HG03108 (cell line): ENCODE data around the gene KMT2B.
"Not testable (repeated sequence)": the region's sequence is repeated elsewhere in the genome, so short reads cannot be mapped to it uniquely, and the experiment has no call there.

Experiments
- ATAC-seq: cut with Tn5 transposase; IDR thresholded peaks from one replicate; pipeline ENCODE4 v1.9.1; 2021; ENCODE audit warnings: moderate library complexity; ENCODE audit not compliant: unreplicated experiment

KMT2B gene

DNA sequence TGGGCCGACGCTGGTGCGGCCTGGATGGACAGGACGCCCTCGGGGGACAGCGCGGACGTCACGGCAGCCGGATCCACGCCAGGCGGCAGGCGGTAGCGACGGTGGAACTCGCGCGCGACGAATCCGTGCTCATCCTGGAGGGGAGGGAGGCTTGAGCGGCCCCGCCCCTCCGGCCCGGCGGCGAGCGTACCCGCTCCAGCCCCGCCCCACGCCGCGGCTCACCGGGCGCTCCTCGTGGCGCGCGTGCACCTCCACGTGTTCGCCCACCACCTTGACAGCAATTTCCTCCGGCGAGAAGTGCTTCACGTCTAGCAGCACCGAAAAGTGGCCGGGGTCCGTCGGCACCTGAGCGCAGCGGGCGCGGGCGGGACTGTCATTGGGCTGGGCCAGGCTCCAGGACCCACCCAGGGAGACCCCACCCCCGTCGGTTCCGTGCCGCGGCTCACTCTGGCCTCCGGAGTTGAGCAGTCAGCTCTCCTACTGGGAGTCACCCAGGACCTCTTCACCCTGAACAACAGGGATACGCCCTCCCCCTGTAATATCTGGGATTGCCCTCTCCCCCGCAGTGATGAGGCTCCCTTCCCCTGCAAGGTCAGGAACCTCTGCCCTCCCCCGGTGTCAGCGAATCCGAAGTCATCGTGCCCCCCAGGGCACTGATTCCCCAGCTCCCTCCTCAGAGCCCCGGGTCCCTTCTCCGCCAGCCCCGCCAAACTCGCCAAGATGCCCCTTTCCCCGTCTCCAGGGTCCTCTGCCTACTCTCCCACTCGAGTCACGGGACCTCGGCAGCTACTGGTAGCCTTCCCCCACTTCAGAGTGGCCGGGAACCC is 38.0 kb downstream of the KMT2B start:
- ATAC-seq = no peak

DNA sequence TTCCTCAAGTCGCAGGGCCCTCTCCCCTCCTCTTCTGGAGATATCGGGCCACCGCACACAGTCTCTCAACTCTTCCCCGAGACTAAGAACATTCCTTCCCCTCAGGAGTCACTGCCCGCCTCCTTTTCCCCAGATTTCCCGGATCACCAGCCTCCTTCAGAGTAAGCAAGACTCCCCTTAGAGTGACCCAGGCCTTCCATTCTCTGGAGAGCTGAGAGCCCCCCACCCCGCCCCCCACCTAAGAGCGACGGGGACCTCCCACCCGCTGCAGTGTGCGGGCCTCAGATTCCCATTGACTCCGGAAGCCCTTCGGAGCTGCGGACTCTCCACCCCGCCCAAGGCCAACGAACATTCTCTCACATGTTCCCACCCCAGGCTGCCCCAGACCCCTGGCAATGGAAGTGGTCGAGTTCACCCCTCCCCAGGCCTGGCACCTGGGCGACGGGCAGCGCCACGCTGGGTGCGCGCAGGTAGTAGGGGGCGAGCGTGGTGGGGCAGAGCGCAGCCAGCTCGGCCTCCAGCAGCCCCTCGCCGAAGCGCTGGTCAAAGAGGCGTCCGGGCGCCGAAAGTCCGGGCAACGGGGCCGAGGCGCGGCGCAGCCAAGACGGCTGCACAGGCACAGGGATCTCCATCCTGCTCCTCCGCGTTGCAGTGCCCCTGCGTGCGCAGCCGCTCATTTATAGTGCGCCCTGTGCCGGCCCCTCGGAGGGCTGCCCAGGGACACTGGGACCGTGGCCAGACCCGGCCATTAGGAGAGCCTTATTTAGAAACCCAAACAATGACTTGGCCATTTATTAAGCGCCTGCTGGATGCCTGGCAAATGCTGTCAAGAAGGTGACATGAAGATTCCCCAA is 38.8 kb downstream of the KMT2B start, which contains the start of gene HSPB6:
TSS of gene HSPB6 (minus strand) at position 653 of the 854 bp plus-strand sequence. CDS start at position 632, 21 bp downstream.
- no peak for ATAC-seq

- peak; percentile 7 for ATAC-seq
These were observed 39.5 kb downstream of the KMT2B start for GRCh38 chr19:35757231-35757748.

DNA sequence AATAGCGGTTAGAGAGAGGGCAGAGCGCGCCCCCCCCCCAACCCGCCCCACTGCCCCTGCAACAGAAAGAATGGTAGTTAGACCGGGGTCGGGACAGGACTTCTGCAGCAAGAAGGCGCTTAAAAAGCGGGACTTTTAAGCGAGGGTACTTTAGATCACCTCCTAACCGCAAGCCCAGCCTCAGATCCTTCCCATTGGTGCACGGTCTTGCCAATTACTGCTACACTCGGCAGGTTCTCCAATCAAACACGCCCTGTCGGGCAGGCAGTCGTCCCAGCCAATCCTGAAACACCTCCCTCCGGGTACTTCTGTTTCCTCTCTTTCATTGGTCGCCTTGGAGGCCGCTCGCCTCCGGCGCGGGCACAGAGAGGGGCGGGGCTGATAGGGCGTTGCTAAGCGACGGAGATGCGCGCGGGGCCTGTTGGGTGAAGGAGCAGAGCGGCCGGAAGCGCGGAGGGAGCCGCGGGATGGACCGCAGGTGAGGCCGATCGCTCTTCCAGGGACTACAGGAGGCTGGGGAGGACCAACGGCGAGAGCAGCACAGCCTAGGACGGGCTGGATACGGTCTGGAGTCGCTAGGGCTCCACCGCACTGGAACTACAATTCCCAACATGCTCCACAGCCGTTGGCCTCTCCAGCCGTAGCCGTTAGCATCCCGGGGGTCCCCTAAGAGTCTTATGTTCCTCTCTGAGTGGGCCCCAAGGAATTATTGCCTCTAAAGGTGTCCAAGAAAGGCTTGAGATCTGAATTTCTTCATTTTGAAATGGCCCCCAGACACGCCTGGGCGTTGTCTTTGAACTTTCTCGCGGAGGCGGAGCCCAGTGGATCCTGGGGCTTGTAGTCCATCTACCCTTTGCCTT is 40.2 kb downstream of the KMT2B start, which contains the start of gene PROSER3:
TSS of gene PROSER3 (plus strand) at position 428 of the 860 bp plus-strand sequence. CDS start at position 468, 40 bp downstream.
- peak; percentile 91 for ATAC-seq

- no peak for ATAC-seq
These were observed 41.9 kb downstream of the KMT2B start for GRCh38 chr19:35759697-35760096.

DNA sequence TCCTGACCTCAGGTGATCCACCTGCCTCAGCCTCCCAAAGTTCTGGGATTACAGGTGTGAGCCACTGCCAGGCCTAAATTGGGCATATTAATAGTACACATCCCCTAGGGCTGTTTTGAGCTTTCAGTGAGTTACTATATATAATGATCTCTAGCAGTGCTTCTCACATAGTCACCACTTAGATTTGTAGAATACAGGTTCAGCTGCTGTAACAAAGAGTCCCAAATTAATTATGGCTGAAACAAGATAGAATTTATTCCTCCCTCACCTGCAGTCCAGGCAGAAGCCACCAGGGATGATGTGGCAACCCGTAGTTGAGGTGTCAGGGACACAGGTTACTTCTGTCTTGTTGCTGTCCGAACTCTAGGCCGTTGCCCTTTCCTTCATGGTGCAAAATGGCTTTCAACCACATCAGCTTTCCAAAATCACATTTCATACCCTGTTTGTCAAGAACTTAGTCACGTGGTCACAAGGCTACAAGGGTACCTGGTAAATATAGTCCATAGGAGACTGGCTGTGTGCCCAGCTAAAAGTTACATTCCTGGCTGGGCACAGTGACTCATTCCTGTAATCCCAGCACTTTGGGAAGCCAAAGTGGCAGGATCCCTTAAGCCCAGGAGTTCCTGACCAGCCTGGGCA is 43.0 kb downstream of the KMT2B start:
- no peak for ATAC-seq

GRCh38 chr19:35764432-35765315 is 46.9 kb downstream of the KMT2B start:
- ATAC-seq = no peak

GRCh38 chr19:35766571-35767104 is 48.8 kb downstream of the KMT2B start:
- no peak for ATAC-seq

- no peak for ATAC-seq
These were observed 49.7 kb downstream of the KMT2B start for GRCh38 chr19:35767288-35768081.

- ATAC-seq = no peak
These were observed 50.2 kb downstream of the KMT2B start for GRCh38 chr19:35768082-35768421.

DNA sequence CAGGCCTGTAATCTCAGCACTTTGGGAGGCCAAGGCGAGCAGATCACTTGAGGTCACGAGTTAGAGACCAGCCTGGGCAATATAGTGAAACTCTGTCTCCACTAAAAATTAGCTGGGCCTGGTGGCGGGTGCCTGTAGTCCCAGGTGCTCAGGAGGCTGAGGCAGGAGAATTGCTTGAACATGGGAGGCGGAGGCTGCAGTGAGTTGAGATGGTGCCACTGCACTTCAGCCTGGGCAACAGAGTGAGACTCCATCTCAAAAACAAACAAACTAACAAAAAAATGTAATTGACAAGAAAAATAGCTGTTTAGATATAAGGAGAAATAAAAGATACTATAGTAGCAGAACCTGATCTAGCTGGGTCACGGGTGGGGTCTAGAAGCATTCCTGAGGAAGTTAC is 54.6 kb downstream of the KMT2B start:
- not testable (repeated sequence) for ATAC-seq

DNA sequence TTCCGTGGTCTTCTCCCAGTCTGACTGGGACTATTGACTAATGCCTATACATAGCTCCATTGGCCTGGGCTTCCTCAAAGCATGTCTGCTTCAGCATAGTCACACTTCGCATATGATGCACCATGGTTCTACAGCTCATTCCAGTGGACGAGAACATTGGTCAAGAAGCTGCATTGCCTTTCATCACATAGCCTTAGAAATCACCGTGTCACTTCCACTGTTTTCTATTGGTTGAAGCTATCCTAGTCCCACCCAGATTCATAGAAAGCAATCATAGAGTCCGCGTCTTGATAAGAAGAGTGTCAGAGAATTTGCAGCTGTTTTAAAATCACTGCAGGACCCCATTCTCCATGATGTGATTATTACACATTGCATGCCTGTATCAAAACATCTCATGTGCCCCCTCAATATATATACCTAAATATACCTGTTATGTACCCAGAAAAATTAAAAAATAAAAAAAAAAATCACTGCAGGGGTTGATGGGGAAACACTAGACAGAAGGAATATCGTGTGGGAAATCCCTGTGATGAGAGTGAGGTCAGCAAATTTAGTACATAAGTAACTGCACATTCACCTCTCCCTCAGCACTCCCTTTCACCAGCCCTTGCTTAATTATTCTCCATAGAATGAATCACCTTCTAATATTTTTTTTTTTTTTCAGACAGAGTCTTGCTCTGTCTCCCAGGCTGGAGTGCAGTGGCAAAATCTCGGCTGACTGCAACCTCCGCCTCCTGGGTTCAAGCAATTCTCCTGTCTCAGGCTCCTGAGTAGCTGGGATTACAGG is 55.4 kb downstream of the KMT2B start:
- ATAC-seq = no peak

DNA sequence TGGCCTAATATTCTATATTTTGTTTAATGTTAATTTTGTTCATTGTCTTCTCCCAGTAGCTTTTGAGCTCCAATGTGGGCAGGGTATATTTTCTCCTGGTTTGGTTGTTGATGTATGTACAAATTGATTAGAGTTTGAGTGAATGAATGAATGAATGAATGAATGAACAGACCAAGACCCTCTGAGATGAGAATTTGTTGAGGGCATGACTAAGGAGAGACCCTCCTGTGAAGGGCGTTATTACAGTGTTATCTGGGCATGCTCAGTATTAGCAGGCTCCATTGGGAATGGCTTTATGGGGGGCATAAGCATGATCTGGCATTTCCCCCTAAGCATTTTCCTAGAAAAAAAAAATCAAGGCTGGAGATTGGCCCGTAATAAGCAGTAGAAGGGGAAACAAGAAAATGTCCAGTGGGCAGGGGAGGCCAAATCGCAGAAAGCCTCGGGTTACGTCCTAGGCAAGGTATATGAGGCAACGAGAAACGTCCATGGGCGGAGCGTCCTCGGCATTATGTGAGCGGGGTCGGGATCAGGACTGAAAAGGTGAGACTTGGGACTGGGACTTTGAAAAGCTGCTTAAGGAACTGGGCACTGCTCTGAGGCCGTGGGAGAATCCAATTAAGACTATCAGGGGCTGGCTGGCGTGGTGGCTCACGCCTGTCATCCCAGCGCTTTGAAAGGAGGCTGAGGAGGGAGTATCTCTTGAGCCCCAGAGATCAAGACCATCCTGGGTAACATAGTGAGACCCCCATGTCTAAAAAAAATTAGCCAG is 56.7 kb downstream of the KMT2B start:
- no peak for ATAC-seq

DNA sequence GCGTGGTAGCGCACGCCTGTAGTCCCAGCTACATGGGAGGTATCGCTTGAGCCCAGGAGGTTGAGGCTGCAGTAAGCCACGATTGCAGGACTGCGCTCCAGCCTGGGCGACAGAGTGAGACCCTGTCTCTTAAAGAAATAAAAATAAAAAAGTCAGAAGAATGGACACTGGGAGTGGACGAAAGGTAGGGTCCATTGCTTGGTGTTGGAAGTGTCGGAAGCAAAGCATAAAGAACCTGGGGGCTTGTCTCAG is 57.2 kb downstream of the KMT2B start:
- ATAC-seq = no peak

- ATAC-seq = peak; percentile 94
These were observed 57.7 kb downstream of the KMT2B start, which contains the start of gene ARHGAP33 for GRCh38 chr19:35775298-35776101. TSS of gene ARHGAP33 (plus strand) at chr19:35775564. CDS start at chr19:35775659, 95 bp downstream.
